HG02623 (cell line): Measurements from ENCODE around the gene NOC4L.

ENCODE experiments used
- ATAC-seq: cut with Tn5 transposase; IDR thresholded peaks from one replicate; pipeline ENCODE4 v1.9.1; 2021; ENCODE audit warnings: moderate library complexity; ENCODE audit not compliant: unreplicated experiment

NOC4L gene

GRCh38 chr12:132196038-132196872 is 52.0 kb downstream of the NOC4L start:
- no peak for ATAC-seq

- no peak for ATAC-seq
Observed at GRCh38 chr12:132196873-132197390, 52.7 kb downstream of the NOC4L start.

- no peak for ATAC-seq
Observed at GRCh38 chr12:132197581-132198354, 53.5 kb downstream of the NOC4L start.

- no peak for ATAC-seq
Observed at GRCh38 chr12:132199101-132199500, 54.8 kb downstream of the NOC4L start.

- no peak for ATAC-seq
Observed at GRCh38 chr12:132199526-132200319, 55.5 kb downstream of the NOC4L start.

GRCh38 chr12:132200800-132201199 is 56.5 kb downstream of the NOC4L start:
- ATAC-seq = no peak

GRCh38 chr12:132201391-132202120 is 57.3 kb downstream of the NOC4L start:
- ATAC-seq = no peak
